Hepatocyte (in vitro differentiated cells): Measurements from ENCODE around the gene TMEM35B. TPM values are rescaled to one million over a fixed set of nuclear protein-coding genes. Genes with fewer than 3 reads are reported as not detected.

ENCODE experiments used
- DNase-seq: peaks from one replicate; pipeline ENCODE4 v3.0.0-alpha.2; 2016; ENCODE audit warnings: low spot score
- H2AFZ ChIP-seq: fragments of 200-600 bp; sonication (generic); 2 replicates; pipeline ENCODE4 v1.6.0; 2016; ENCODE audit warnings: antibody characterized with exemption, mild to moderate bottlenecking
- H3K27ac ChIP-seq: fragments of 200-600 bp; sonication (generic); 2 replicates; pipeline ENCODE4 v1.5.1; 2016; ENCODE audit warnings: mild to moderate bottlenecking
- H3K27me3 ChIP-seq: fragments of 200-600 bp; sonication (generic); 2 replicates; pipeline ENCODE4 v1.6.1; 2016
- H3K36me3 ChIP-seq: fragments of 200-600 bp; sonication (generic); replicated peaks from 2 replicates; pipeline ENCODE4 v1.5.1; 2016; ENCODE audit warnings: low read depth; ENCODE audit not compliant: insufficient read depth
- H3K4me1 ChIP-seq: fragments of 200-600 bp; sonication (generic); 2 replicates; pipeline ENCODE4 v1.5.1; 2016; ENCODE audit warnings: mild to moderate bottlenecking, moderate library complexity; ENCODE audit not compliant: insufficient read depth
- H3K4me2 ChIP-seq: fragments of 200-600 bp; sonication (generic); 2 replicates; pipeline ENCODE4 v1.6.0; 2016
- H3K4me3 ChIP-seq: fragments of 200-600 bp; sonication (generic); 2 replicates; pipeline ENCODE4 v1.5.1; 2016; ENCODE audit warnings: mild to moderate bottlenecking
- H3K79me2 ChIP-seq: fragments of 200-600 bp; sonication (generic); 2 replicates; pipeline ENCODE4 v1.6.0; 2017; ENCODE audit warnings: mild to moderate bottlenecking
- H3K9me2 ChIP-seq: fragments of 200-600 bp; sonication (generic); replicated peaks from 2 replicates; pipeline ENCODE4 v1.6.0; 2017; ENCODE audit warnings: mild to moderate bottlenecking; ENCODE audit not compliant: insufficient read depth
- H3K9me3 ChIP-seq: fragments of 200-600 bp; sonication (generic); 2 replicates; pipeline ENCODE4 v1.5.1; 2016; ENCODE audit warnings: low read depth, mild to moderate bottlenecking
- H4K20me1 ChIP-seq: fragments of 200-600 bp; sonication (generic); 2 replicates; pipeline ENCODE4 v1.6.0; 2016; ENCODE audit warnings: mild to moderate bottlenecking; ENCODE audit not compliant: insufficient read depth, poor library complexity, severe bottlenecking
- EZH2 ChIP-seq: fragments of 200-600 bp; sonication (generic); IDR thresholded peaks from 2 replicates; pipeline ENCODE4 v1.6.1; 2016; ENCODE audit warnings: antibody characterized with exemption, mild to moderate bottlenecking, borderline replicate concordance
- EZH2phosphoT487 ChIP-seq: fragments of 200-600 bp; sonication (generic); IDR thresholded peaks from one replicate; pipeline ENCODE4 v1.6.1; 2018; ENCODE audit warnings: antibody characterized with exemption, mild to moderate bottlenecking, low read depth, moderate library complexity; ENCODE audit not compliant: unreplicated experiment, severe bottlenecking
- WGBS: methylation state at CpG from one replicate; pipeline ENCODE4 v1.1.6; 2016; ENCODE audit warnings: low lambda C conversion rate; ENCODE audit errors: missing lambda C conversion rate; 5-methylcytosine and 5-hydroxymethylcytosine counted together
- polyA plus RNA-seq: library from polyadenylated mRNA; unstranded; fragments of >200 nt; fragmentation: Nextera tagmentation; extraction: Ambion mirVana; gene quantifications from 2 replicates; pipeline ENCODE4 v1.2.1, GENCODE V29; 2016
- total RNA-seq: library from RNA; depleted of rRNA; stranded (reverse); fragments of >200 nt; gene quantifications from 2 replicates; pipeline ENCODE4 v1.2.3, GENCODE V29; 2014
- TF ChIP-seq, protein P1 (sequence below): fragments of 200-600 bp; sonication (generic); IDR thresholded peaks from 2 replicates; pipeline ENCODE4 v1.5.1; 2016; ENCODE audit warnings: antibody characterized with exemption, mild to moderate bottlenecking; ENCODE audit not compliant: poor library complexity

TMEM35B gene
- total and polyA plus RNA-seq, 2 experiments from 2014 or later = 37.5 to 51.8 TPM

GRCh38 chr1:35030756-35031446 lies 45.8 kb upstream of the TMEM35B start:
- Histone ChIP-seq H3K4me2 (peak overlapping the region; percentile 77), H3K4me1 (peaks cover 7% of the 10 kb centered on the region), H3K27me3 (no peaks in the 10 kb centered on the region), H3K79me2 (peaks cover 42% of the 10 kb centered on the region), H3K9me2 (no peaks in the 10 kb centered on the region), H2AFZ (peak overlapping the region; percentile 89), H3K4me3 (peak overlapping the region; percentile 73), H4K20me1 (no peaks in the 10 kb centered on the region), H3K36me3 (no peaks in the 10 kb centered on the region), H3K9me3 (peaks cover 3% of the 10 kb centered on the region), H3K27ac (peak overlapping the region; percentile 85)
- WGBS = 12% methylated on average over 17 of the region's 17 CpGs
- TF ChIP-seq EZH2 (no peak), EZH2phosphoT487 (no peak)
- TF ChIP-seq, protein P1, sequence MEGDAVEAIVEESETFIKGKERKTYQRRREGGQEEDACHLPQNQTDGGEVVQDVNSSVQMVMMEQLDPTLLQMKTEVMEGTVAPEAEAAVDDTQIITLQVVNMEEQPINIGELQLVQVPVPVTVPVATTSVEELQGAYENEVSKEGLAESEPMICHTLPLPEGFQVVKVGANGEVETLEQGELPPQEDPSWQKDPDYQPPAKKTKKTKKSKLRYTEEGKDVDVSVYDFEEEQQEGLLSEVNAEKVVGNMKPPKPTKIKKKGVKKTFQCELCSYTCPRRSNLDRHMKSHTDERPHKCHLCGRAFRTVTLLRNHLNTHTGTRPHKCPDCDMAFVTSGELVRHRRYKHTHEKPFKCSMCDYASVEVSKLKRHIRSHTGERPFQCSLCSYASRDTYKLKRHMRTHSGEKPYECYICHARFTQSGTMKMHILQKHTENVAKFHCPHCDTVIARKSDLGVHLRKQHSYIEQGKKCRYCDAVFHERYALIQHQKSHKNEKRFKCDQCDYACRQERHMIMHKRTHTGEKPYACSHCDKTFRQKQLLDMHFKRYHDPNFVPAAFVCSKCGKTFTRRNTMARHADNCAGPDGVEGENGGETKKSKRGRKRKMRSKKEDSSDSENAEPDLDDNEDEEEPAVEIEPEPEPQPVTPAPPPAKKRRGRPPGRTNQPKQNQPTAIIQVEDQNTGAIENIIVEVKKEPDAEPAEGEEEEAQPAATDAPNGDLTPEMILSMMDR = no peak
- DNase-seq = peak; percentile 61

- Histone ChIP-seq H4K20me1 (no peaks in the 10 kb centered on the region), H3K4me2 (peak overlapping the region; percentile 77), H3K9me3 (peaks cover 3% of the 10 kb centered on the region), H3K27me3 (no peaks in the 10 kb centered on the region), H3K36me3 (no peaks in the 10 kb centered on the region), H3K4me3 (peak overlapping the region; percentile 73), H3K27ac (peak overlapping the region; percentile 85), H3K79me2 (peaks cover 46% of the 10 kb centered on the region), H3K9me2 (no peaks in the 10 kb centered on the region), H3K4me1 (peaks cover 7% of the 10 kb centered on the region), H2AFZ (peak overlapping the region; percentile 89)
- 93% methylated on average over 5 of the region's 5 CpGs for WGBS
- TF ChIP-seq, protein P1 = no peak
- TF ChIP-seq EZH2phosphoT487 = no peak
- TF ChIP-seq EZH2 = no peak
- no peak for DNase-seq
Measured at GRCh38 chr1:35030338-35030737, 45.2 kb upstream of the TMEM35B start.

DNA sequence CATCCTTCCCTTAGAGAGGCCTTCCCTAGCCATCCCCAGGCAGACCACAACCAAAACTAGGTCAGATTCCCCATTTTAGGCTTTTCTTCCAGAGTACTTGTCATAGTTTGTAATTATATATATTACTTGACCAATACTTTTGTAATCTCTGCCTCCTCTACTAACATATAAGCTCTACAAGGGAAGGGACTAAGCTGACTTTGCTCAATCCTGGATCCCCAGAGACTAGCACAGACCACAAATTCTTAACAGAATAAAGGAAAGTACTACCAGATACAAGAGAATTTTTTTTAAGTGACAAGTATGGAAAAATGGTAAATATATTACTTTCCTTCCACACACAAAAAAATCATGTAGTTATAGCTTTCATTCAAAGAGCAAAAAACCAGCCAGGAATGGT lies 44.6 kb upstream of the TMEM35B start:
- no peak overlapping the region for H2AFZ ChIP-seq
- H3K9me2 ChIP-seq = no peaks in the 10 kb centered on the region
- H3K9me3 ChIP-seq = peaks cover 3% of the 10 kb centered on the region
- no peak for DNase-seq
- TF ChIP-seq EZH2 (no peak), EZH2phosphoT487 (no peak)
- TF ChIP-seq, protein P1 = no peak
- peaks cover 50% of the 10 kb centered on the region for H3K79me2 ChIP-seq
- H4K20me1 ChIP-seq = no peaks in the 10 kb centered on the region
- no peak overlapping the region for H3K4me3 ChIP-seq
- peaks cover 7% of the 10 kb centered on the region for H3K4me1 ChIP-seq
- H3K27me3 ChIP-seq = no peaks in the 10 kb centered on the region
- peak overlapping the region; percentile 85 for H3K27ac ChIP-seq
- peak overlapping the region; percentile 77 for H3K4me2 ChIP-seq
- no peaks in the 10 kb centered on the region for H3K36me3 ChIP-seq

GRCh38 chr1:35016406-35016805 lies 31.3 kb upstream of the TMEM35B start:
- H3K79me2 ChIP-seq = no peaks in the 10 kb centered on the region
- H2AFZ ChIP-seq = no peak overlapping the region
- no peak for TF ChIP-seq EZH2phosphoT487
- TF ChIP-seq, protein P1 = no peak
- no peak for TF ChIP-seq EZH2
- H3K4me2 ChIP-seq = no peak overlapping the region
- H3K9me2 ChIP-seq = no peaks in the 10 kb centered on the region
- no peaks in the 10 kb centered on the region for H3K36me3 ChIP-seq
- no peak overlapping the region for H3K27ac ChIP-seq
- no peaks in the 10 kb centered on the region for H4K20me1 ChIP-seq
- DNase-seq = no peak
- no peak overlapping the region for H3K4me3 ChIP-seq
- no peaks in the 10 kb centered on the region for H3K27me3 ChIP-seq
- H3K9me3 ChIP-seq = no peaks in the 10 kb centered on the region
- no peaks in the 10 kb centered on the region for H3K4me1 ChIP-seq
